Omental fat pad (tissue), 4 donors: Measurements from ENCODE around the gene QRICH1. TPM values are rescaled to one million over a fixed set of nuclear protein-coding genes. Genes with fewer than 3 reads are reported as not detected.

Experiments
- ATAC-seq: fragments of 150-250 bp; one replicate; pipeline ENCODE4 v1.9.1; 2016; ENCODE audit warnings: mild to moderate bottlenecking, moderate library complexity; ENCODE audit not compliant: low FRiP score
- DNase-seq: peaks from one replicate; pipeline ENCODE4 v3.0.0-alpha.2; 2019; ENCODE audit warnings: low spot score
- total RNA-seq, 4 donors: library from RNA; depleted of rRNA; stranded (reverse); fragments of >200 nt; gene quantifications; one replicate each; pipeline ENCODE4 v1.1.0, GENCODE V29; 2016
- TF ChIP-seq, protein P1 (sequence below), 3 donors: fragments of 450-650 bp; IDR thresholded peaks; one replicate each; pipeline ENCODE4 v1.5.1; 2016 to 2017; ENCODE audit warnings: antibody characterized with exemption in 3 of 3, mild to moderate bottlenecking in 3 of 3, moderate library complexity in 2 of 3

The QRICH1 gene
- total RNA-seq, 4 donors from 2014 or later = 53.2 to 71.2 (median 61.9) TPM

DNA sequence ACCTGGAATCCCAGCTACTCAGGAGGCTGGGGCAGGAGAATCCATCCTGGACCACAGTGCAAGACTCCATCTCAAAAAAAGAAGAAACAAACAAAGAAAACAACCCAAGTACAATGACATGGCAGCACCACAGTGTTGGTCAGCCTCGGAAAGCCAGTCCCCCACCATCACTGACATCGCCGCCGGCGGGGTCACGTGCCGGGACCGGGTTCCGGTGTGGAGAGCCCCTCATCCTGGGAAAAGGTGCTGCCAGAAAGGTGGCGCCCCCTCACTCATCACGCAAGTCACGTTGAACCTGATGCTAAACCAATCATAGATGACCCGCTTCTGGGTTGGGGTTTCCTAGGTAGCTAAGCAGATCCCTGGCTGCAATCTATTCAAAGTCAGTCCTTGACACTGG, 17.8 kb downstream of the QRICH1 start:
- TF ChIP-seq, protein P1, sequence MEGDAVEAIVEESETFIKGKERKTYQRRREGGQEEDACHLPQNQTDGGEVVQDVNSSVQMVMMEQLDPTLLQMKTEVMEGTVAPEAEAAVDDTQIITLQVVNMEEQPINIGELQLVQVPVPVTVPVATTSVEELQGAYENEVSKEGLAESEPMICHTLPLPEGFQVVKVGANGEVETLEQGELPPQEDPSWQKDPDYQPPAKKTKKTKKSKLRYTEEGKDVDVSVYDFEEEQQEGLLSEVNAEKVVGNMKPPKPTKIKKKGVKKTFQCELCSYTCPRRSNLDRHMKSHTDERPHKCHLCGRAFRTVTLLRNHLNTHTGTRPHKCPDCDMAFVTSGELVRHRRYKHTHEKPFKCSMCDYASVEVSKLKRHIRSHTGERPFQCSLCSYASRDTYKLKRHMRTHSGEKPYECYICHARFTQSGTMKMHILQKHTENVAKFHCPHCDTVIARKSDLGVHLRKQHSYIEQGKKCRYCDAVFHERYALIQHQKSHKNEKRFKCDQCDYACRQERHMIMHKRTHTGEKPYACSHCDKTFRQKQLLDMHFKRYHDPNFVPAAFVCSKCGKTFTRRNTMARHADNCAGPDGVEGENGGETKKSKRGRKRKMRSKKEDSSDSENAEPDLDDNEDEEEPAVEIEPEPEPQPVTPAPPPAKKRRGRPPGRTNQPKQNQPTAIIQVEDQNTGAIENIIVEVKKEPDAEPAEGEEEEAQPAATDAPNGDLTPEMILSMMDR (IDR thresholded peaks at IDR 0.05) = no peak
- ATAC-seq (no peak), DNase-seq (no peak)

DNA sequence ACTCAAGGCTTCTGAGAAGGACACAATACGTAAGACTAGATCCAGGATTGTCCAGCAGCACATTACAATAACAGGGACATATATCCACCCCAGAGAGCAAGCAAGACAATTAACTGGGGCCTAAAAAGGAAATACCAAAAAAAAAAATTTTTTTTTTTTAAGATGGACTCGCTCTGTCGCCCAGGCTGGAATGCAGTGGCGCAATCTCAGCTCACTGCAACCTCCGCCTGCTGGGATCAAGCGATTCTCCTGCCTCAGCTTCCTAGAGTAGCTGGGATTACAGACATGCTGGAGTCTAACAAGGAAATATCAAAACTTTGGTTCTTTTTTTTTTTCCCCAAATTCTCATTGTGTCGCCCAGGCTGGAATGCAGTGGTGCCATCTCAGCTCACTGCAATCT, 35.9 kb downstream of the QRICH1 start:
- TF ChIP-seq, protein P1 (IDR thresholded peaks at IDR 0.05) = no peak
- no peak for ATAC-seq
- no peak for DNase-seq

DNA sequence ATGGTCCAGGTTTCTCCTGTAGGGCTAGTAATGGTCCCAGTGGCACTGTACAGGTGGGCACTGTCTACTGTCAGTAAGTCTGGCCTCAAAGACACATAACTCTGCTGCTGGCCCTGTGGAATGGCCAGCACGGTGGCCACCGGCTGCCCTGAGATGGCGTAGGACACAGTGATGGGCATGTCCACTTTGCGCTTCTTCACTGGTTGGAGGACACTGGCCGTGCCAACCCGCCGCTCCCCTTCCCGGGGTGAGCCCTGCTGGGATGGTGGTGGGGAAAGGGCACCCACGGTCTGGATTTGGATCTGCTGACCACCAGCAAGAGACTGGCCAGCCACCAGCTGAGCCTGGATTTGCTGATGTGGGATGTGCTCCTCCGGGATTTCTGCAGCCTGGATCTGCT, 36.6 kb downstream of the QRICH1 start:
- TF ChIP-seq, protein P1 (IDR thresholded peaks at IDR 0.05) = no peak
- ATAC-seq (no peak), DNase-seq (no peak)

DNA sequence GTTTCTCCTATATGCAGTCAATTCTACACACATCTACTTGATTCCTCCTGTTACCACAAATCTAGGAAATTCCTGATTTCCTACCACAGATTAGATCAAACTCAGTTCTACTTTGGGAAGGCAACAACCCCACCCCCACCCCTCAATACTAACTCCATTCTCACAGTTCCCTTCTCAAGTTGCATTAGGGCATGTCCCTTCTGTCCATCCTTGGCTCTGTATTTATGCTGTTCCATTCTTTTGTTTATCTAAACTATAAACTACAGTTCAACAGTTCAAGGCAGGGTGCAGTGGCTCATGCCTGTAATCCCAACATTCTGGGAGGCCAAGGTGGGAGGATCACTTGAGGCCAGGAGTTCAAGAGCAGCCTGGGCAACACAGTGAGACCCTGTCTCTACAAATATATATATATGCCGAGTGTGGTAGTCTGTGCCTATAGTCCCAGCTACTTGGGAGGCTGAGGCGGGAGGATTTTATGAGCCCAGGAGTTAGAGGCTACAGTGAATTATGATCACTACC, 39.5 kb downstream of the QRICH1 start:
- ATAC-seq (no peak), DNase-seq (no peak)

DNA sequence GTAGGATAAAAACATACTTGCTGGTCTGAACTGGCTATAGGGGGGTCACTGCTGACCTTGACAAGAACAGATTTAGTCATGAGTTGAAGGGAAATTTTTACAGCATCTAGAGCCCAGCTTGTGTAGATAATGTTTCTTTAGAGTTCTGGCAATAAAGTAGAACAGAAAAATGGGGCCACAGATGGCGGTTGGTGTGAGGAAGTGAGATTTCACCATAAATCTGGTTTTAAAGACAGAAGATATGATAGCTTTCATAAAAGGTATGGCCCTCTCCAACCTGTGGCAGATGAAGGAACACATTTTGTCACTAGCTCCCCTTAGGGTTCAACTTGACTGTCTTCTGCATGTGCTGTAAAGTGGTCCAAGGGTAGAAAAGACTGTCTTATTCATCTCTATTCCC, 40.3 kb downstream of the QRICH1 start:
- TF ChIP-seq, protein P1 (IDR thresholded peaks at IDR 0.05) = no peak
- ATAC-seq (no peak), DNase-seq (no peak)

More for the DNA sequence above, 39.5 kb downstream of the QRICH1 start:
- TF ChIP-seq, protein P1 (IDR thresholded peaks at IDR 0.05) = no peak

DNA sequence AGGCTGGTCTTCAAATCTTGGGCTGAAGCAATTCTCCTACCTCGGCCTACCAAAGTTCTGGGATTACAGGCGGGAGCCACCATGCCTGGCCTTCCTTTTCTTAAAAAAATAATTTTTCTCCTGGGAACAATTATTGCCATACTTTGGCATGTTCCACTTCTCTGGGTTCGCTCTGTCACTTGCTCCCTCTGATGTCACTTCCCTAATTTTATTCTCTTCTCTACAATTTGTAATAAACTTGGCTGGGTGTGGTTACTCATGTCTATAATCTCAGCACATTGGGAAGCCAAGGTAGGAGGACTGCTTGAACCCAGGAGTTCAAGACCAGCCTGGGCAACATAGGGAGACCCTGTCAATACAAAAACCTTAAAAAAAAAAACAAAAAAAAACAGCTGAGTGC, 58.6 kb downstream of the QRICH1 start:
- DNase-seq (no peak), ATAC-seq (no peak)
- TF ChIP-seq, protein P1 (IDR thresholded peaks at IDR 0.05) = no peak

DNA sequence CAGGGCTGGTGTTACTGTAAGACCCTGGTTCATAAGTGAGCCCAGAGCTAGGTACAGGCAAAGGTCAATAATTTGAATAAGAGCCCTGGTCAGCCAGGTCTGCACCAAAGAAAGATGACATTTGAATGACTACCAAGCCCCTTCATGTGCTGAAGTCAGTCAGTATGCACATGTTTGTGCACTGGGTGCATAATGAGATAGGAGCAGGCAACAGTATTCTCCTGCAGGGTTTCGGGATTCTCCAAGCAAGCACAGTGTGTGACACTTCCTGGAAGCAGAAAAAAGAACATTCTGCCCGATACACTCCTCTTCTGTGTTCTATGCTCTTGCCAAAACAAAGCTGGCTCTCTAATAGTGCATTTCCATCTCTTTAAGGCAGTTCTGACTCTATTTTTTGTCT, 59.2 kb downstream of the QRICH1 start:
- TF ChIP-seq, protein P1 (IDR thresholded peaks at IDR 0.05) = no peak
- DNase-seq = no peak
- ATAC-seq = no peak
